ENCODE results near the gene EPC2.
"Not testable (repeated sequence)": the region's sequence is repeated elsewhere in the genome, so short reads cannot be mapped to it uniquely, and the experiment has no call there.

The EPC2 gene

DNA sequence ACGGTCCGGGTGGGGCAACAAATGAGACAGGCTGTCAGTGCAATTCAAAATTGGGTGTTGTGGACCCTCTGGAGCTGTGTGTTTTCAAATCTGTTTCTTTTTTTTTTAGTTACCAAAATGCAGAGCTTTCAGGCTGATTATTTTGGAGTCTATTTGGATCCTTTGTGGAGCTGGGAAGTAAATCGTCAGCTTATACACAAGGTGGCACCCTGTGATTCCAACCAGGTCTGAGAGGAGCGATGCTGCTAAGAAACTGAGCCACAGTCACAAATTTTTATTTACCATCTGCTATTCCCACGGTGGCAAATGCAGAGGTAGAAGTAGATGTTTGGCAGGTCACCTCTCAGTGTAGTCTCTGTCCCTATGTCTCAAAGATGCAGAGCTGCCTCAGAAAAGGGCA lies 3.8 kb upstream of the EPC2 start:
- peak; percentile 51 for DNase-seq (ENCODE audit: low read depth)

DNA sequence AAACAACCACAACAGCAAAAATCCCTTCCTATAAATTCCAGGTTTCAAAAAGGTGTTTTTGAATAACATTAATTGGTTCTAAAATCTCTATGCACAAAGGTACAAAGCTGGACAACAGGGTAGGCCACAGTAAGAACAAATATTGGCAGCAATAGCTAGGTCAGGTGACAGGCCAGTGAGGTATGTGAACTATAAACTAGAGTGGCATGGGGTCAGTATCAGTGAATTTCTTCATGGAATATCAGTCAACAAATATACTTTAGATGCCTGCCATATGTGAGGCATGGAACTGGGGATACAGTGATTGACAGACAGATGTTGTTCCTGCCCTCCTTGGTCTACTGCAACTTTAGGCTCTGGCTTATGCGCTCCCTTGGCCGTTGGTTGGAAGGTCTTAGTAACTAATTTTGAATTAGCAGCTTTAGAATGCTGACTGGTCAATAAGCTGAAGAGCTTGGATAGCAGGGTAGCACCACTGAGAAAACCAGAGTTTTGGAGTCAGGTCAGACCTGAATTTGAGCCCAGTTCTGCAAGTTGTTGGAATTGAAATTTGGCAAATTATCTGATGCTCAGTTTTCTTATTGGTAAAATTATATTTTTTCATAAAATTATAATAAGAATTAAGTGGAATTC lies 2.3 kb upstream of the EPC2 start:
- no peak for DNase-seq (ENCODE audit: low read depth)

DNA sequence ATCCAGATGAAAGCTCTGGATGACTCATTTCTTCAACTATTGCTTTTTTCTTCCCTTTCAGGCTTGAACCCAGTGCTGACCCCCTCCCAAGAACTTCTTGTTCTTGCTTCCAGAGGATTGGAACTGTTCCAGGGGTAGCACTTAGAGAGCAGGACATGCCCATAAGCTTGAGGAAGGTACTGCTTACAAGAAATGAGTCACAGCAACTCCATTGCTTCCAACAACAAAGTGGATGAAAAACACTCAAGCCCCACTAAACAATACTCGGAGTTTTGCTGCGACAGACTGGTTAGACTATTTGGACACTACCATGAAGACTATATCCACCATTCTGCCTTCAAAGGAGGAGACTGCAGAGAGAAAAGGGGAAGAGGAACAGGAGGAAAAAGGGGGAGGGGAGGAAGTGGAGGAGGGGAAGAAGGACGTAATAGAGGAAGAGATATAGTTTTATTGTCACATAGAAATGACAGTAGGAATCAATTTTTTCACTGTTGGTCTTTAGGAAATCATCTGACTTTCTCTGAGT lies 1.6 kb upstream of the EPC2 start:
- DNase-seq (ENCODE audit: low read depth) = peak; percentile 8

- DNase-seq (ENCODE audit: low read depth) = no peak
Measured at GRCh38 chr2:148643421-148643820, 1.1 kb upstream of the EPC2 start.

DNA sequence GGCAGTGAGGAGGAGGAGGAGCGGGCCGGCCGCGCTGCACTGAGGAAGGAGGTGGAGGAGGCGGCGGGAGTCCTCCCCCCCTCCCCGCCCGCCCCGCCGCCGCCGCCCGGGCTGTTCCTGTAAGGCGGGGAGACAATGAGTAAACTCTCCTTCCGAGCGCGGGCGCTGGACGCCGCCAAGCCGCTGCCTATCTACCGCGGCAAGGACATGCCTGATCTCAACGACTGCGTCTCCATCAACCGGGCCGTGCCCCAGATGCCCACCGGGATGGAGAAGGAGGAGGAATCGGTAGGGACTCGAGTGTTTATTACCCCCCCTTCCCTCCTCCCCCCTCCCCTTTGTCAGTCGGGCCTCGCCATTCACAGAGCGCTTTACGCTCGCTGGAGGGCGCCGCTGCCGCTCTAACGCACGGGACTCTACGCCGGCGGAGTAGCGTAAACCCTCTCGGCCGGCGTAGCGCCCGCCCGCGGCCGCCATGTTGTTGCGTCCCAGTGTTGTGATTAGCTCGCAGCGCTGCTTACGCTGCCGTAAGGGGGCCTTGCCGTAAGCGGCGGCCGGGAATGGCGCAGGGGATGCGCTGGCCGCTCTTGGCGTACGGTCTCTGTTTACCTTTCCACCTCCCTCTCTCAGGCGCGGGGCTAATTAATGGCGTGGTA lies 460 bp downstream of the EPC2 start:
- DNase-seq (ENCODE audit: low read depth) = peak; percentile 92

- peak; percentile 93 for DNase-seq (ENCODE audit: low read depth)
Measured at GRCh38 chr2:148645539-148646230, 1.1 kb downstream of the EPC2 start.

DNA sequence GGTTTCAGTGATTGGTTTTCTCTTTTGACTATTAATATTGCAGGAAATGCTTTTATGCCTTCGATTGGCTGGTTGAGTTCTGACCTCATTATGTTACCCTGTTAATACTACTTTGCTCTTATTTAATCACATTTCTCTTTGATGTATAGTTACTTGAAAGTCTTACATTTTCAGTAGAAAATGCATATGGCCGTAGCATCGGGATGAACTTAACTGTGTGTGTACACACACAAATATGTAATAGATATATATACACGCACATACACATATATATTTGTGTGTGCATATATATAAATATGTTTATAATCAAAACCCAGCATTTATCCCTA lies 1.6 kb downstream of the EPC2 start:
- DNase-seq (ENCODE audit: low read depth) = no peak

DNA sequence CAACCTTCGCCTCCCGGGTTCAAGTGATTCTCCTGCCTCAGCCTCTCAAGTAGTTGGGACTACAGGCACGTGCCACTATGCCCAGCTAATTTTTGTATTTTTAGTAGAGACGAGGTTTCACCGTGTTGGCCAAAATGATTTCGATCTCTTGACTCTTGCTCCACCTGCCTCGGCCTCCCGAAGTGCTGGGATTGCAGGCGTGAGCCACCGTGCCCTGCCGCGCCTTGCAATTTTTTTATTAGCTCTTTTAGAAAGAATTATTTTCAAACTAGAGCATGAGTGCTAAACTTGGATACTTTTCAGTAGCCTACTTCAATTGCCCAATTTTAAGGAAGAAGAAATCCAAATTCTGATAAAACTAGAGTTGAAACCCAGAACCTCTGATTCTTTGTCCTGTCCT lies 3.2 kb downstream of the EPC2 start:
- not testable (repeated sequence) for DNase-seq (ENCODE audit: low read depth)

- DNase-seq (ENCODE audit: low read depth) = no peak
Measured at GRCh38 chr2:148649936-148650335, 5.4 kb downstream of the EPC2 start.

DNA sequence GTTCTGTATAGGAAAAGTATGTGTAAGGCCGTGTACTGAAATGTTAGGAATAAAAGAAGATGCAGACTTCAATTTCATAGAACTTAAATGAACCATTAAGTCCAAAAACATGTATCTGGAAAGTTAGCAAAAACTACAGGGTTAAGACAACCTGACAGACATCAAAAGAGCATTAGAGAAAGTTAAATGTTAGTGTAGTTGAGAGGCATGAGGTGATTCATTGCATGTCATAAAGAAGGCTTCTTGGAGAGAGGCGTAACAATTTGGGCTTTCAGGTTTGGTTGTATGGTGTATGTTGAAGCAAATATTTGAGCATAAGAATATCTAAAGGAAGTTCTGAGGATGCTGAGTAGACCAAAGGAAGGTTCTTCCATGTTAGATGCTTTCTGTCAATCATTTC lies 6.3 kb downstream of the EPC2 start:
- DNase-seq (ENCODE audit: low read depth) = no peak

DNA sequence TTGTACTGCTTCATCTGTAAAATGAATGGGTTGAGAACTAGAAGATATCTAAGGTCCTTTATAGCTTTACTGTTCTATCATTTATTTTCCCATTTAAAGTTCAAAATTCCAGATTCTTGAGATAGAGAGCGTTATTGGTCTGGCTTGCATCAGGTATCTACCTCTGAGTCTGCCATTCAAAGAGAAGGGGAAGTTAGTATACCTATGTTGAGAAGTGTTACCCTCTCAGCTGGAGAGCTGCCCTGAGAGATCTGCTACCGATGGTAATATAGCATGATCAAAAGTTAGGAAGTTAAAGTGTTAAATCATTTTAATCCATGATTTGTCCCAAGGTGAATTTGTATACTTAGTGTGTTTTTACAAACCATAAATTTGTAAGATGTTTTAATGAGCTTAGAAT lies 7.4 kb downstream of the EPC2 start:
- no peak for DNase-seq (ENCODE audit: low read depth)

DNA sequence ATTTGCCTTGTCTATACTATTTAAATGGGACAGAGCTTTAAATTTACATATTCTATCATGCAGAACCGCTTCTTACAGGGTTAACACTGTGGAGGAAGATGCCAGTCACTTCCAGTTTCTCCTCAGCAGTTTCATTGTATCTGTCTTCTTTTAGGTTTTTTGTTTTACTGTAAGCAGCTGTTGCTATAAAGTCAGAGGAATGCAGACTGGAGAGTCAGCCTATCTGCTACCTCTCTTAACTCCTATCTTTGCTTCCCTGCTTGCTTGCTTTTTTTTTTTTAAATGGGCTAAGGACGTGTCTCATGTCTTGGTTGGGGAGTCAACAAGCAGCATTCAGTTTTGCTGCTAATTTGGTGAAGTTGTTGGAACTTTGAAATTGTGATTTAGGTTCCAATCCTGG lies 8.9 kb downstream of the EPC2 start:
- peak; percentile 21 for DNase-seq (ENCODE audit: low read depth)

DNA sequence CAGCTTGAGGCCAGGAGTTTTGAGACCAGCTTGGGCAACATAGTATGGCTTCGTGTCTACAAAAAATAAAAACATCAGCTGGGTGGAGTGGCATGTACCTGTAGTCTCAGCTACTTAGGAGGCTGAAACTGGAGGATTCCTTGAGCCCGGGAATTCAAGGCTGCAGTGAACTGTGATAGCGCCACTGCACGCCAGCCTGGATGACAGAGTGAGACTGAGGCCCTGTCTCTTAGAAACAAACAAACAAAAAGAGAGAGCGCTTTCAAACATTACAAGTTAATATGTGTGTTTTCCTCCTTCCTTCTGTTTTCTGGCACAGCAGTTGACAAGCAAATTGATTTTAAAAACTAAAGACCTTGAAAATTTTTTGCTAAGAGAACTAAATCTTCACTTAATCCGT lies 9.9 kb downstream of the EPC2 start:
- DNase-seq (ENCODE audit: low read depth) = no peak

DNA sequence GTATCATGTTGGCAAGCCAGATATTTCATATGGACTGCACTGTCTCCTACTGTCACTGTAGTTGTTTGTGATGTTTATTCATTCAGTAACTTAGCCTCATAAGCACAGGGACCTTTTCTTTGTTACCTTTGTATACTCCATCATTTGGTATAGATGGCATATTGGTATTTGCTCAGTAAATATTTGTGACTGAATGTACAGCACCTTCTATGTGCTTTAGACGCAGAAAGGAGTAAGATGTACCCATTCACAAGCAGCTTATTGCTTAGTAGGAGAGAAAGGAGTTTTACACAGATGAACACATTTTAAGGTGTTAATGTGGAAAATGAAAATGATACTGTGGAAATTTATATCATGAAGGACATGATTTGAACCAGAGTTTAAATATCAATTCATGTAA lies 12.0 kb downstream of the EPC2 start:
- no peak for DNase-seq (ENCODE audit: low read depth)

- DNase-seq (ENCODE audit: low read depth) = peak; percentile 68
Measured at GRCh38 chr2:148658807-148659722, 14.5 kb downstream of the EPC2 start.

DNA sequence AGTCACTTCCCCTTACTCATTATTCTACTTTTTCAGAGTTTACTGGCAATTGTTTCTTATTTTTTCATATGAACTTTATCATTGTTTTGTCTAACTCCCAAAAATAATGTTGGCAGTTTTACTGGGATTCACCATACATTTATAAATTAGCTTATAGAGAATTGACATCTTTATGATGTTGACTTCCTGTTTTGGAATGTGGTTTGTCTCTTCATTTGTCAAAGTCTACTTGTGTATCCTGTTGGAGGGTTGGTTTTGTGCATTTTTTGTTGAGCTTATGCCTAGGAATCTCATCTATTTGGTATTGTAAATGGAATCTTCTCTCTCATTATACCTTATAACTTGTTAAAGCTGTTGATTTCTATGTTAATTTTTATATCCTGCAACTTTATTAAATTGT lies 16.4 kb downstream of the EPC2 start:
- DNase-seq (ENCODE audit: low read depth) = peak; percentile 66

GRCh38 chr2:148662332-148662731 lies 17.8 kb downstream of the EPC2 start:
- not testable (repeated sequence) for DNase-seq (ENCODE audit: low read depth)

GRCh38 chr2:148664229-148664628 lies 19.7 kb downstream of the EPC2 start:
- DNase-seq (ENCODE audit: low read depth) = no peak

- DNase-seq (ENCODE audit: low read depth) = no peak
Measured at GRCh38 chr2:148666555-148666954, 22.0 kb downstream of the EPC2 start.

DNA sequence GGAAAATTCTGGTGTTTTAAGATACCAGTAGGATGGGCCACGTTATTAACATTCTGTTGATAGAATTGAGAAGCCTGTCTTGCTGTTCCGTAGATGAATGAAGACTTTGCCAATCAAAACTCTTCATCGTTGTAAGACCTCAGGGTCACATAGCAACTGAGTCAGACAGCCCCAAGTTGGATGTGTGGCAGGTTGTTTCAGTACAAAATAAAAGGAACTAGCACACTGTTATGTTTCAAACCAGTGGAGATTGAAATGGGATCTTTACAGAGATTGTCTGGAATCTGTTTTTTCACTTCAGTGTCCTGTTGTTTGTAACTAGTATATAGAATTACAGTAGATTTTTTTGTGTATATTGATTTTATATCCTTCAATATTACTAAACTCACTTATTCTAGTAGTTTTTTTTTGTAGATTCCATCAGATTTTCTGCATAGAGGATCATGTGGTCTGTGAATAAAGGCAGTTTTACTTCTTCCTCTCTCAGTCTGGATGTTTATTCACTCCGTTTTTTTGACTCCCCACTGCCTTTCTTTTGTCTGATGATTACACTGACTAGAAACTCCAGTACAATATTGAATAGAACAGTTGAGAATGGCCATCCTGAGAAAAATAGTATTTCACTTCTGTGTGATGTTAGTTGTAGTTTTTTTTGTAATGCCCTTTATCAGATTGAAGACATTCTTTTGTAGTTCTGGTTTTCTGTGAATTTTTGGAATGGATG lies 22.7 kb downstream of the EPC2 start:
- DNase-seq (ENCODE audit: low read depth) = no peak

GRCh38 chr2:148670773-148671172 lies 26.2 kb downstream of the EPC2 start:
- DNase-seq (ENCODE audit: low read depth) = peak; percentile 54

Measured in EH (cell line).